Hematopoietic multipotent progenitor cell treated with erythropoietin and hydrocortisone succinate and interleukin-3 and kit ligand, for 4 days (in vitro differentiated cells): Measurements from ENCODE around the gene OSM.

Experiments
- DNase-seq: peaks from one replicate; pipeline ENCODE4 v3.0.0-alpha.2; 2015

The OSM gene

GRCh38 chr22:30262917-30263741, 3.5 kb downstream of the OSM start:
- DNase-seq = peak; percentile 91

DNA sequence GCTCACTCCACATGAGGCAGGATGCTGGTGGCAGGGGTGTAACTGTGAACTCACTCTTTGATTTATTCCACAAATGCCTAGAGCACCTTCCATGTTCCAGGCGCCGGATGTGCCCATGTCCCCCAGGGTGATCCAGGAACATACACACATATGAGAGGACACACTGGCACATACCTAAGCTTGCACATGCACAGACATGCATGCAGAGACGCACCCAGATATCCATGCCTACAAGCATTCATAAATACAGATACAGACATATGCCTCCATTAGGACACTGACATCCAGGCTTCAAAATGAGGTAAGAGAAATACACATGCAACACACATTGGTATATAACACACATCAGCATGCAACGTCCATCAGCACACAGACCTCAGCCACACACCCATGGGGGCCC, 4.5 kb downstream of the OSM start:
- peak; percentile 8 for DNase-seq

GRCh38 chr22:30261134-30261533, 5.5 kb downstream of the OSM start:
- DNase-seq = peak; percentile 71

GRCh38 chr22:30260682-30261081, 6.0 kb downstream of the OSM start:
- DNase-seq = peak; percentile 12

DNA sequence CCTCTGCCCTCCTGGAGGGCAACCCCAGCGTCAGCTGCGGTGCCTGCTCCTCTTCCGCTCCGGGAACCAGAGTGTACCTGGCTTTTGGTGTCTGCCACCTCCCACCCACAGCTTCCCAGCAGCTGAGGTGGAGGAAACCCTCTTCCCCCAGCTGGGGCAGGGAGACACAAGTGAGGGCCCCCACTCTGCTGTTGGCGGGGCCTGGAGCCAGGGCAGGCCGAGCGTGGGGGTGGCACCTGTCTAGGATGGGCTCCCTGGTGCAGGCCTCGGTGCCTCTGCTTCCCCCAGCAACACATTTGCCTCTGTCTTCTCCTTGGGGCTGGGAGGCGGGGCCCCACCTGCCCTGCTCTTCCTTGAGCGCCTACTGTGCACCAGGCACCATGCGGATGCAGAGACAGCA, 6.4 kb downstream of the OSM start:
- peak; percentile 9 for DNase-seq

GRCh38 chr22:30254314-30254713, 12.3 kb downstream of the OSM start:
- DNase-seq = peak; percentile 40

DNA sequence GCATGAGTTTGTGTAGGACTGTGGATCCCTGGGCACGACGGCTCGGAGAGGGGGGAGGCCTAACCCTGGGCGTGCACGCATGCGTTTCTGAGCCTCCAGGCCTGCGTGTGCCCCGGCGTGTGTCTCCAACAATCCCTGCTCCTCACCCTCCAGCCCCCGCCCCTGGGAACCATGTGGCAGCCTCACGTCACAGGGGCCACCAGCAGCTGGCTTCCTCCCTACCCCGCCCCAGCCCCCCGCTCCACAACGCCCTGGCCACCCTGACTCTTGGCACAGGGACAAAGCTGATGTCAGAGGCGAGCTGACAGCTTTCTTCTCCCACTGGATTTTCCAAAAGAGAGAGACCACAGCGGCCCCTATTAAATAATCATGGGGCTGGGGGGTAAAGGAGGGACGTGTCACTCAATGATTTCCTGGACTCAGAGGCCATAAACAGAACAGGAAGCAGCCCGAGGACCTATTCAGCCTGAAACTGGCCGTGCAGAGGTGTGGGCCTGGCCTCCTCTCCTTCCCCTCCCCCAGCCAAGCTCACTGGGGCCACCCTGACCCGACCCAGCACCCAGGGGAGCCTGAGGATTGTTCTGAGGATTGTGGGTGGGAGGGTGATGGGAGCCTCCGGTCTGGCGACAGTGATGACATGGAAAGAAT, 13.3 kb downstream of the OSM start:
- peak; percentile 63 for DNase-seq

DNA sequence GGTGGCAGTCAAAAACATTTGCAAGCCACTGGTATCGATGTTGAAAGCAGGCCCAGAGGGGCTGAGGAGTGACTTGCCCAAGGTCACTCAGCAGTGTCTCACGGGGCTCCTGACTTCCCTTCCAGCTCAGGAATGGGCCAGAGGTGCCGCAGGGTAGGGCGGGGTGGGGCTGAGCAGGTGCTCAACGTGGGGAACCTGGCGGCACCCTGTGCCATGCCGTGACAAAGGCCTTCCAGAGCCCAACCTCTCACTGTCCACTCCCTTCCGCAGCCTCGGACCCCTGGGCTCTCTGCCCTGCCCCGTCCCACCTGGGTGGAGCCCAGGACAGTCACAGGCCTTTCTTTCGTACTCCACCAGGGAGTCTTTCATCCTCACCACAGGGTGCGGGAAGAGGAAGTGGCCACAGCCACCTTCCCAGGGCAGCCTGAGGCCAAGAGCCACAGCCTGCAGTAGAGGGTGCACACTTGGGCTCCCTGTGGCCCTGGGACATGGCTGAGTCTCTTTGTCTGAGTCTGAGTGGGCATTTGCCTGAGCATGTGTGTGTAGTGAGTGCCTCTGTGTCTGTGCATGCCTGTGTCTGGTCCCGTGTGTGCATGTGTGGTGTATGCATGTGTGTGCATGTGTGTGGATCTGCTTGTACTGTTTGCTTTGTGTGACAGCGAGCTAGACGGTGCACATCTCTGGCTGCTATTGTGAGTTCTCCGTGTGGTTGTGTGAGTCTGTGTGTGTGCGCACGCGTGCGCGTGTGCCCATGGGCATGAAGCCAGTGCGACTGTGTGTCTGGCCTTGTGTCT, 14.0 kb downstream of the OSM start:
- peak; percentile 57 for DNase-seq

GRCh38 chr22:30251711-30252110, 14.9 kb downstream of the OSM start:
- DNase-seq = no peak

DNA sequence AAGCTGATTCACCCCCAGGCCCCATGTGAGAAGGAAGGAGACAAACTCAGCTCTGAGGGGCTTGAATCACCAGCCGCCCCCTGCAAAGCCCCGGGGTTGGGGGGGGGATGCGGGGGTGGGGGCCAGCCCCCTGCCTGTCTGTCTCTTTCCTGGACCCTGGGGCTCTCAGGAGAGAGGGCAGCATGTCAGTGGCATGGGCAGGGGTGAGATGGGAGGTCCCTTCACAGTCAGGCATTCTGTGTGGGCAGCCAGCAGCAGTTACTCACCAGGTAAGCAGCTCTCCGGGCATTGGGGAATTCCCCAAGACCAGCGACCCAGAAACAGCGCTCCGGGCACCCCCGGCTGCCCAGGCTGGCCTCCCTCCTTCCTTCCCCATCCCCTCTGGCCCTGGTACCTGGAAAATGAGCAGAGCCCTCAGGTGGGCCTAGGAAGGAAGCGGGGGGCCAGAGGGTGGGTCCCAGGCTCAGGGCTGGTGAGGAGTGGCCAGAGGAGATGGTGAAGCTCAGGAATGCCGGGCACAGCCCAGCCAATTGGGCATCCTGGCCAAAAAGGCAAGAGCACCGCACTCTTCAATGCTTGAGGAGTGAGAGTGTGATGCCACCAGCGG, 15.9 kb downstream of the OSM start:
- no peak for DNase-seq

GRCh38 chr22:30250039-30250565, 16.5 kb downstream of the OSM start:
- no peak for DNase-seq

DNA sequence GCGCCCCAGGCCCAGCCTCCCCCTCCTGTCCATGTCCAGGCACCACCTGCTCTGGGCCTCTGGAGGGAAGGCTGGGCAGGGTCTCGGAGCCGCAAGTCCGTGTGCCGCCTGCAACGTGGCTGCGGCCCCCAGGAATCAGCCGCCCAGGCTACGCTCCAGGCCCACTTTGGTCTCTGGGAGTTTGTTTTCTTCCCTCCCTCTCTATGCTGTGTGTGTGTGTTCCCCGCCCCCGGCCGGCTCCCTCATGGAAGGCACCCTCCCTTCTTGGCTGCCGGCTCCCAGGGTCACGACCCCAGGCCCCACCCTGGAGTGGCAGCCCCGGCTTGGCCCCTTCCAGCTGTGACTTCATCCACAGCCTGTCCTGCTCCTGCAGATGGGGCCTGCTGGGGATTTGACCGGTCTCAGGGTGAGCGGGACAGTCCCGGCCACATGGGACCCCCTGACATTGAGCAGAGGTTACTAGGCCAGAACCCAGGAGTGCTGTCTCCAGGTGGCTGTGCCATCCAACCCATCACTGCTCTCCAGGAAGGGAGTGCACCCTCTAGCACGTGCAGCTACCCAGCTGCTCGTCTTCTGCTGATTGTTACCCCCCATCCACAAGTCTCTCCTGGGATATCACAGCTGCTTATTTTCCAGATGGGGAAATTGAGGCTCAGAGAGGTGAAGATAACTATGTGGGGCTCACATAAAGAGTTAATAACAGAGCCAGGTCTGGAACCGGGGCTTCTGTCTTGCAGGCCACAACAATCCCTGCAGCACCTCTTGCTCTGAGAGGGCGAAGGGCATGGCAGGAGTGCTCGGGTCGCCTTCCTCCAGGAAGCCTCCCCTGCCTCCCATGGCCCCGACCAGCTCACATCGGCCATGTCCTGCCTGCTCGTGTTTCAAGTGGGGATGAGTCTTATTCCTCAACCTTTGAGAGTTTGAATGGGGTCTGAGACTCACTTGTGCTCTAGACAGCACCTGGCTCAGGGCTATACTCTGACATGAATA, 17.3 kb downstream of the OSM start:
- no peak for DNase-seq

DNA sequence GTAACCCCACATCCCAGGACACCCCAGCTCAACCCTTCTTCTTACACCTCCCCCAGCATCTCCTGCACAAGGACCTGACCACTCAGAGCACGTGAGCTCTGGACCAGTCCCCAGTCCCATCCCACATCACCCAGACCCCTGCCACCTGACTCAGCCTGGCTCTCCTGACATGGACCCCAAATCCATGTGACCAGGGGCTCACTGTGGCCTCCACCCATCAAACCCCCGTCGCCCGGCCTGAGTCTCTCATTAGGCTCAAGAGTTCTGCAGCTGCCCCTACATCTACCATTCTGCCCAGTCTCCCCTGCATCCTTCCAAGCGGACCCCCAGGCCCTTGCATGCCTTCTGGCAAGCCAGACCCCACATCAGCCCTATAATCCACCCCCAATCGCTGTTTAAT, 18.2 kb downstream of the OSM start:
- no peak for DNase-seq

DNA sequence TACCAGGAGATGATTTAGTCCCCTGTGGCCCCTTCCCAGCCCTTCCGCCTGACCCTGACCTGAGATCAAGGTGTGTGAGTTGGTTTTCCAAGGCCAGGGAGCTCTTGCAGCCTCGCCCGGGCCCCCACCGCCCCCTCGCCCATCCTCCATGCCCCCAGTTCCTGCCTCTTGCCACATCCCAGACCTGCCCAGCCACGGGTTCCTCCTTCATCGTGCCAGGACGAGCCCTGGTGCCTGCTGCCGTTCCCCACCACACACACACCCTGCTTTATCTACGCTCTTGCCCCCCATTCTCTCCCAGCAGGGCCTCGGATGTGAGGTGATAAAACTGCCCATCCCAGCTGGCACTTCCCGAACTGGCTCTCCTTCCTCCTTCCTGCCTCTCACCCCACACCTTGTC, 18.7 kb downstream of the OSM start:
- peak; percentile 57 for DNase-seq

- peak; percentile 48 for DNase-seq
Observed at GRCh38 chr22:30247561-30247960, 19.1 kb downstream of the OSM start.

DNA sequence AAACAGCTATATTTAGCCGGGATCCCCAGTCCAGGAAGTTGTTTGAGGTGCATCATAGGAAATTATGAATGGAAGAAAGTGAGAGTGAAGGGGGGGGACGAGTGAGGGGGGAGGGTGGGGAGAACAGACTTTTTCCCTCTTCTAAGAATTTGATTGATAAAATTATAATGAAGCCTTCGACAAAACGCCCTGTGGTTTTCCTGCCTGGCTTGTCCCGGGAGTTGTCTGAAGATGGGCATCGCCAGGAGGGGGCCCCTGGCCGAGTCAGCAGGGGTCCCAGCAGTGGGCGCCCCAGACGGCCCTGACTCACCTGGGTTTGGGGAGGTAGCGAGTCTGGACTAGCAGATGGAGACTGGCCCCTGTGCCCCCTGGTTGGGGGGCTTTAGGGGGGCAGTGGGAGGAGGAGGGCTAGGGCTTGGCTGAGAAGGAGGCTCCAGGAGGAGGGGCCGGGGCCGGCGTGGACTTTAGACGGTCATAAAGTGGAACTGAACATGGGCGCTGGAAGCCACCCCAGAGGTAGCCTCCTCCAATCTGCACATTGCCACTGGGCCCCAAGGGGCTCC, 19.8 kb downstream of the OSM start:
- DNase-seq = no peak

- DNase-seq = peak; percentile 66
Observed at GRCh38 chr22:30245985-30246813, 20.5 kb downstream of the OSM start, which contains the start of gene LIF. TSS of gene LIF (minus strand) at chr22:30246759. CDS start at chr22:30246695, 64 bp downstream.

DNA sequence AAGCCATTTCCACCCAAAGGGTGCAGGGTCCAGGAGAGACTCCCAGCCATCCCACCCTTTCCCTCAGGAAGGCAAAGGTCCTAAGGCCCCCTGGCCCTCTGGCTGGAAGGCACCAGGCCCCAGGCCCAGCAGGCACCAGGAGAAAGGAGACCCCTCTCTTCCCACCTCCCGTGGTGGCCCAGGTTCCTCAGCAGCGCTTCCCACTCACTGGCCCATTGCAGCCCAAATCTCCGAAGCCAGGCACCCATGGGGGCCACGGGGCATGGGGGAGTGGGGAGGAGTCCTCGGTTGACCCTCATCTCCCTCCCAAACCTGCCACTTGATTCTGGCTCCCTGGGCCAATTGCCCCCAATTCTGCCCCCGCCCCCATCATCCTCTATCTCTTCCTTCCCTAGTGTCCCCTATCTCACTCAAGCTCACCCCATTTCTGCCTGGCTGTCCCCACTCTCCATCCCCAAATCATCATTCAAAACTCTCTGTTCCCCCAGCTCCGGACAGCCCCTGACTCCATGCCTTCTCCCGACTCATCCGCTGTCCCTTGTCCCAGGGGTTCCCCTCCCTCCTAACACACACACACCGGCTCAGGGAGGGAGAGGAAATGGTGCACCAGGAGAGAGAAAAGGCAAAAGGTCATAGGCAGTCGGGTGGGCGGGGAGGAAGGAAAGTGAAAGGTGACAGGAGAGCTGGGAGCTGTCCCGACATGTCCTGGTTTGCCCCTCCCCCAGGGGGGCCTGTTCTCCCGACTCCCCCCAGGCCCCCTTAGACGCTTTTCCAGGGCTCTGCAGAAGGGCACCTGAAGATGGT, 21.3 kb downstream of the OSM start:
- DNase-seq = no peak

DNA sequence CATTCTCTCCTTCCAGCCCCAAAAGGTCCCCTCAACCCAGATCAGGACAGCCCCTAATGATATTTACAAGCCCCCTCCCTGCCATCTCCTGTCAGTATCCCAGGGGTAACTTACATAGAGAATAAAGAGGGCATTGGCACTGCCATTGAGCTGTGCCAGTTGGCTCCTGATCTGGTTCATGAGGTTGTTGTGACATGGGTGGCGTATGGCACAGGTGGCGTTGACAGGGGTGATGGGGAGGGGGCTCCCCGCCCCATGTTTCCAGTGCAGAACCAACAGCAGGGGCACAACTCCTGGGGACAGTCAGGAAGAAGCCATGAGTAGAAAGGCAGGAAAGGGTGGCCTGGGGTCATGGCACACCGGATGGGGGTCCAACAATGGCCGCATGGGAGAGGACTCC, 22.0 kb downstream of the OSM start:
- DNase-seq = no peak
